ENCODE measurements around the gene PDGFC.

Gene PDGFC

GRCh38 chr4:157012296-157012695, 40.7 kb upstream of the PDGFC start:
- TF ChIP-seq CTCF (IDR thresholded peaks at IDR 0.05; ENCODE audit: low read length, missing control alignments), result no peak
- DNase-seq (ENCODE audit: low read depth), result no peak
- H3K4me3 ChIP-seq (replicated peaks; ENCODE audit: low read depth, low read length), result no peak overlapping the region

- DNase-seq (ENCODE audit: low read depth), result no peak
- no peak for TF ChIP-seq CTCF (IDR thresholded peaks at IDR 0.05; ENCODE audit: low read length, missing control alignments)
- no peak overlapping the region for H3K4me3 ChIP-seq (replicated peaks; ENCODE audit: low read depth, low read length)
These were observed 39.0 kb upstream of the PDGFC start for GRCh38 chr4:157010630-157011029.

GRCh38 chr4:157005831-157006230, 34.2 kb upstream of the PDGFC start:
- no peak for TF ChIP-seq CTCF (IDR thresholded peaks at IDR 0.05; ENCODE audit: low read length, missing control alignments)
- DNase-seq (ENCODE audit: low read depth), result no peak
- no peak overlapping the region for H3K4me3 ChIP-seq (replicated peaks; ENCODE audit: low read depth, low read length)

GRCh38 chr4:157005193-157005592, 33.6 kb upstream of the PDGFC start:
- peak; percentile 16 for DNase-seq (ENCODE audit: low read depth)
- no peak for TF ChIP-seq CTCF (IDR thresholded peaks at IDR 0.05; ENCODE audit: low read length, missing control alignments)
- no peak overlapping the region for H3K4me3 ChIP-seq (replicated peaks; ENCODE audit: low read depth, low read length)

- DNase-seq (ENCODE audit: low read depth), result peak; percentile 79
- no peak overlapping the region for H3K4me3 ChIP-seq (replicated peaks; ENCODE audit: low read depth, low read length)
- no peak for TF ChIP-seq CTCF (IDR thresholded peaks at IDR 0.05; ENCODE audit: low read length, missing control alignments)
These were observed 32.9 kb upstream of the PDGFC start for GRCh38 chr4:157004279-157005161.

- no peak overlapping the region for H3K4me3 ChIP-seq (replicated peaks; ENCODE audit: low read depth, low read length)
- TF ChIP-seq CTCF (IDR thresholded peaks at IDR 0.05; ENCODE audit: low read length, missing control alignments), result no peak
- peak; percentile 100 for DNase-seq (ENCODE audit: low read depth)
These were observed 27.5 kb upstream of the PDGFC start for GRCh38 chr4:156999175-156999517.

Measured in fibroblast of pulmonary artery (primary cell).